IMR-90 (cell line): Measurements from ENCODE around the gene ABCA9.

ENCODE experiments used
- BHLHE40 ChIP-seq: fragments of 150-350 bp; IDR thresholded peaks from 2 replicates; pipeline ENCODE4 v1.6.1; 2016; ENCODE audit warnings: mild to moderate bottlenecking, low read depth, low read length
- CEBPB ChIP-seq: IDR thresholded peaks from 2 replicates; pipeline ENCODE4 v1.6.1; 2012; ENCODE audit warnings: low read depth, low read length, improper control_type of control experiment
- CHD1 ChIP-seq: IDR thresholded peaks from 2 replicates; pipeline ENCODE4 v1.6.1; 2012; ENCODE audit warnings: low read depth, low read length, improper control_type of control experiment
- CTCF ChIP-seq: conservative IDR thresholded peaks from 2 replicates; pipeline ENCODE4 v1.5.1; 2012; ENCODE audit warnings: mild to moderate bottlenecking, low read depth, low read length, improper control_type of control experiment
- FOS ChIP-seq: fragments of 150-350 bp; IDR thresholded peaks from 2 replicates; pipeline ENCODE4 v1.6.1; 2016; ENCODE audit warnings: low read depth, low read length
- MAFK ChIP-seq: IDR thresholded peaks from 2 replicates; pipeline ENCODE4 v1.6.1; 2012; ENCODE audit warnings: low read depth, low read length, improper control_type of control experiment
- MXI1 ChIP-seq: IDR thresholded peaks from 2 replicates; pipeline ENCODE4 v1.6.1; 2012; ENCODE audit warnings: low read depth, mild to moderate bottlenecking, low read length, moderate library complexity, borderline replicate concordance
- POLR2A ChIP-seq: IDR thresholded peaks from 2 replicates; pipeline ENCODE4 v1.6.1; 2012; ENCODE audit warnings: mild to moderate bottlenecking, low read depth, low read length
- RAD21 ChIP-seq: IDR thresholded peaks from 2 replicates; pipeline ENCODE4 v1.6.1; 2012; ENCODE audit warnings: low read length, improper control_type of control experiment
- RFX5 ChIP-seq: IDR thresholded peaks from 2 replicates; pipeline ENCODE4 v1.8.0; 2012; ENCODE audit warnings: low read depth, mild to moderate bottlenecking, low read length, moderate library complexity
- SMC3 ChIP-seq: fragments of 150-350 bp; IDR thresholded peaks from 2 replicates; pipeline ENCODE4 v1.6.1; 2016; ENCODE audit warnings: low read depth, mild to moderate bottlenecking, antibody characterized with exemption, low read length, moderate library complexity
- USF2 ChIP-seq: fragments of 150-350 bp; IDR thresholded peaks from 2 replicates; pipeline ENCODE4 v1.6.1; 2017; ENCODE audit warnings: mild to moderate bottlenecking, antibody characterized with exemption, low read length, low read depth
- TF ChIP-seq, protein P1 (sequence below): fragments of 150-350 bp; IDR thresholded peaks from 2 replicates; pipeline ENCODE4 v1.6.1; 2016; ENCODE audit warnings: low read depth, mild to moderate bottlenecking, low read length, moderate library complexity, borderline replicate concordance

DNA sequence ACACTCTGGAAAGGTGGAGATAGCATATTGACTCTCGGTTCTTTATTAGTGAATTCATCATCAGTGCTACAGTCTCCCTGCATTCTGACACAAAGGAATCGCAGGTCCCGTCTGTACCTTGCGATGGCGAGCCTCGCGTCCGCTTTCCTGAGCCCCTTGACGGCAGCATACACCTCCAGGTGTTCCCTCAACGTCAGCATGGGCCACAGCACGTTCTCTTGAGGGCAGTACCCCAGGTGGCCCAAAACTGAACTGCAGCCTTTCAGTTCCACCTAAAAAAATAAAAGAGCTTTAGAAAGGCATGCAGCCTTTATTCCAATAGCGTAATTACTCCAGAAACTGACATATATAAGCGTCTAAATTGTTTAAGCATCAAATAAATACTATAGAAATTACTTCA, 24.2 kb upstream of the ABCA9 start:
- TF ChIP-seq CTCF: no peak
- TF ChIP-seq, protein P1, sequence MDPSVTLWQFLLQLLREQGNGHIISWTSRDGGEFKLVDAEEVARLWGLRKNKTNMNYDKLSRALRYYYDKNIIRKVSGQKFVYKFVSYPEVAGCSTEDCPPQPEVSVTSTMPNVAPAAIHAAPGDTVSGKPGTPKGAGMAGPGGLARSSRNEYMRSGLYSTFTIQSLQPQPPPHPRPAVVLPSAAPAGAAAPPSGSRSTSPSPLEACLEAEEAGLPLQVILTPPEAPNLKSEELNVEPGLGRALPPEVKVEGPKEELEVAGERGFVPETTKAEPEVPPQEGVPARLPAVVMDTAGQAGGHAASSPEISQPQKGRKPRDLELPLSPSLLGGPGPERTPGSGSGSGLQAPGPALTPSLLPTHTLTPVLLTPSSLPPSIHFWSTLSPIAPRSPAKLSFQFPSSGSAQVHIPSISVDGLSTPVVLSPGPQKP: no peak
- TF ChIP-seq POLR2A: no peak
- TF ChIP-seq CHD1: no peak
- TF ChIP-seq MXI1: no peak
- TF ChIP-seq SMC3: no peak
- no peak for TF ChIP-seq RFX5
- TF ChIP-seq MAFK: no peak
- no peak for TF ChIP-seq BHLHE40
- no peak for TF ChIP-seq CEBPB
- TF ChIP-seq RAD21: no peak
- TF ChIP-seq USF2: no peak
- TF ChIP-seq FOS: no peak
